K562 (cell line): ENCODE results near the gene CENPT. TPM values are rescaled to one million over a fixed set of nuclear protein-coding genes. Genes with fewer than 3 reads are reported as not detected.
A peak's percentile ranks its signal among the peaks of the same experiment; 100 is the strongest.

Experiments used
- CBX1 ChIP-seq: sonication (generic); IDR thresholded peaks from 2 replicates; pipeline ENCODE4 v1.6.1; 2016; ENCODE audit warnings: antibody characterized with exemption, low read depth, mild to moderate bottlenecking
- CBX3 ChIP-seq, 2 experiments: IDR thresholded peaks; 1 replicate in 1 of 2; 2 replicates in 1 of 2; pipeline ENCODE4 v1.6.1; 2012; ENCODE audit warnings: inconsistent platforms in 2 of 2, low read length in 2 of 2, borderline replicate concordance in 1 of 2, control low read depth in 1 of 2
- CEBPZ ChIP-seq: fragments of 150-350 bp; IDR thresholded peaks from 2 replicates; pipeline ENCODE4 v1.6.1; 2014; ENCODE audit warnings: low read depth, mild to moderate bottlenecking, low read length, borderline replicate concordance
- CREB1 ChIP-seq, 2 experiments: sonication (generic) in 1 of 2; formaldehyde crosslinking in 1 of 2; IDR thresholded peaks; 2 replicates each; pipeline versions ENCODE4 v1.6.1 to v1.8.0; 2012 to 2022; ENCODE audit warnings: inconsistent platforms in 1 of 2, mild to moderate bottlenecking in 1 of 2, missing genetic modification reagents in 1 of 2, moderate library complexity in 1 of 2
- CREB3 ChIP-seq: fragments of 450-650 bp; conservative IDR thresholded peaks from 2 replicates; pipeline ENCODE4 v1.6.1; 2016; ENCODE audit warnings: missing genetic modification characterization, low read depth, mild to moderate bottlenecking, missing compliant biosample characterization, moderate library complexity
- ELK3 ChIP-seq: fragments of 450-650 bp; formaldehyde crosslinking; IDR thresholded peaks from 2 replicates; pipeline ENCODE4 v1.4.0; 2020; ENCODE audit warnings: mild to moderate bottlenecking
- FOXA3 ChIP-seq, 2 experiments: fragments of 450-650 bp in 1 of 2; sonication (generic) in 1 of 2; formaldehyde crosslinking; IDR thresholded peaks in 1 of 2; conservative IDR thresholded peaks in 1 of 2; 2 replicates each; pipeline versions ENCODE4 v1.4.0 to v1.8.0; 2020 to 2022; ENCODE audit warnings: mild to moderate bottlenecking in 2 of 2, missing genetic modification reagents in 1 of 2
- POLR3A ChIP-seq: IDR thresholded peaks from 2 replicates; pipeline ENCODE4 v1.6.1; 2011; ENCODE audit warnings: borderline replicate concordance, mild to moderate bottlenecking, moderate library complexity; ENCODE audit not compliant: insufficient read length, insufficient read depth; ENCODE audit errors: extremely low read depth
- PYGO2 ChIP-seq: fragments of 450-650 bp; IDR thresholded peaks from 2 replicates; pipeline ENCODE4 v1.6.1; 2016; ENCODE audit warnings: mild to moderate bottlenecking, missing genetic modification characterization, moderate library complexity, missing compliant biosample characterization
- SAP30 ChIP-seq: fragments of 200-600 bp; sonication (generic); IDR thresholded peaks from 2 replicates; pipeline ENCODE4 v1.6.1; 2012; ENCODE audit warnings: borderline replicate concordance, low read depth, mild to moderate bottlenecking, moderate library complexity, low read length, control low read depth, inconsistent platforms; ENCODE audit not compliant: insufficient read depth, poor library complexity, severe bottlenecking
- SOX6 ChIP-seq: fragments of 450-650 bp; IDR thresholded peaks from 2 replicates; pipeline ENCODE4 v1.6.1; 2014; ENCODE audit warnings: mild to moderate bottlenecking
- UBTF ChIP-seq, 2 experiments: IDR thresholded peaks; 2 replicates each; pipeline ENCODE4 v1.6.1; 2012; ENCODE audit warnings: improper control_type of control experiment in 2 of 2, low read depth in 2 of 2, low read length in 2 of 2, borderline replicate concordance in 1 of 2
- ZC3H11A ChIP-seq: IDR thresholded peaks from 2 replicates; pipeline ENCODE4 v1.6.1; 2012; ENCODE audit warnings: low read depth, low read length, improper control_type of control experiment
- ZC3H4 ChIP-seq: sonication (generic); formaldehyde crosslinking; IDR thresholded peaks from 2 replicates; pipeline ENCODE4 v1.9.0; 2021; ENCODE audit warnings: missing genetic modification reagents, borderline replicate concordance
- ZNF24 ChIP-seq: fragments of 450-650 bp; IDR thresholded peaks from 2 replicates; pipeline ENCODE4 v1.6.1; 2016
- ZNF282 ChIP-seq: sonication (generic); formaldehyde crosslinking; IDR thresholded peaks from 2 replicates; pipeline ENCODE4 v1.8.1; 2023; ENCODE audit warnings: missing genetic modification reagents
- ZNF316 ChIP-seq: fragments of 450-650 bp; IDR thresholded peaks from 2 replicates; pipeline ENCODE4 v1.6.1; 2016
- ZNF431 ChIP-seq: sonication (generic); formaldehyde crosslinking; IDR thresholded peaks from 2 replicates; pipeline ENCODE4 v1.8.0; 2022; ENCODE audit warnings: mild to moderate bottlenecking, missing genetic modification reagents
- ZNF717 ChIP-seq: fragments of 250-450 bp; sonication (Bioruptor Pico); IDR thresholded peaks from 2 replicates; pipeline ENCODE4 v1.5.0; 2021
- polyA plus RNA-seq, 8 experiments: library from polyadenylated mRNA; depleted of rRNA in 4 of 8; stranded (reverse) in 5 of 8; unstranded in 3 of 8; fragments of >200 nt; fragmentation: Nextera tagmentation in 2 of 8; fragmentation: Illumina TruSeq in 1 of 8; extraction: Ambion mirVana in 2 of 8; extraction: Trizol in 1 of 8; gene quantifications; 2 replicates each; pipeline versions ENCODE4 v1.2.1 to v1.2.3, GENCODE V29; 2011 to 2014; ENCODE audit warnings: inconsistent platforms in 1 of 8, missing spikeins in 1 of 8
- total RNA-seq, 7 experiments: library from RNA; depleted of rRNA in 6 of 7; stranded (reverse); fragments of >200 nt in 6 of 7; fragmentation: Illumina TruSeq in 2 of 7; extraction: Trizol in 2 of 7; gene quantifications; 2 replicates each; pipeline versions ENCODE4 v1.2.1 to v1.2.3, GENCODE V29; 2011 to 2021; ENCODE audit warnings: low replicate concordance in 1 of 7

The CENPT gene
- total and polyA plus RNA-seq, 9 of the 15 experiments (the other 6 are each of a cell fraction or from before 2014, with no cell fraction given) = 3.6 to 94.2 (median 44.1) TPM

- TF ChIP-seq POLR3A (no peak), ZNF717 (CRISPR knock-in tag) (no peak), CREB3 (no peak), ZNF431 (CRISPR knock-in tag) (peak; percentile 80), CBX3 (IDR thresholded peaks at IDR 0.05; ENCODE audit: borderline replicate concordance in 1 of 2, low read length in 2 of 2) (peak in 1 of 2 experiments; percentile 91; a peak in 1 of 3 replicates), SAP30 (no peak), ZC3H11A (no peak), PYGO2 (tag) (no peak), FOXA3 (CRISPR knock-in tag; conservative IDR thresholded peaks at IDR 0.05 in 1 of 2, IDR thresholded peaks at IDR 0.05 in 1 of 2) (peak in 1 of 2 experiments; percentile 58; a peak in 1 of 4 replicates), SOX6 (peak; percentile 62), ZNF316 (no peak), CREB1 (IDR thresholded peaks at IDR 0.05) (peak; percentile 76), CREB1 (CRISPR knock-in tag; IDR thresholded peaks at IDR 0.05) (peak; percentile 83), ZC3H4 (no peak), ZNF282 (CRISPR knock-in tag) (no peak), ZNF24 (0 out of 2 replicates have a peak, but pooled peaks have one; percentile 6), CEBPZ (no peak), UBTF (IDR thresholded peaks at IDR 0.05; ENCODE audit: borderline replicate concordance in 1 of 2, low read depth in 2 of 2, low read length in 2 of 2) (0 out of 4 replicates have a peak, but pooled peaks of 1 of the 2 experiments have one; percentile 70), CBX1 (no peak), ELK3 (no peak)
Observed at GRCh38 chr16:67846320-67847063, 1.0 kb downstream of the CENPT start, which contains the start of gene NUTF2 (continued).
